ENCODE measurements around the gene DNAJC17. TPM values are rescaled to one million over a fixed set of nuclear protein-coding genes. Genes with fewer than 3 reads are reported as not detected.
A peak's percentile ranks its signal among the peaks of the same experiment; 100 is the strongest.

Gene DNAJC17
- total RNA-seq, 1 donor from 2014 or later = 16.0 TPM

DNA sequence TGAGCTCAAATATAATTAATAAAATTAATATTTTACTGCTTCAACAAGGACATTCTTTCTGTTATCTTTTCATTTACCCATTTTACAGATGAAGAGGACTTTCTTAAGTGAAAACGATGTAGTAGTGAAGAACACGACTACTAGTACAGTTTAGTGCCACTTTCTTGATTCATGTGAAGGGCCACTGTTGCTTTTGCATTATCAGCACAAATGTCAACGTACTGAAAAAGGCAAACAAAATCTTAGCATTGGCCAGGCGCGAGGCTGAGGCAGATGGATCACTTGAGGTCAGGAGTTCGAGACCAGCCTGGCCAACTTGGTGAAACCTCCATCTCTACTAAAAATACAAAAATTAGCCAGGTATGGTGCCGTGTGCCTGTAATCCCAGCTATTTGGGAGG is 11.8 kb upstream of the DNAJC17 start:
- peaks cover 10% of the 10 kb centered on the region for H3K4me1 ChIP-seq
- no peaks in the 10 kb centered on the region for H3K27me3 ChIP-seq (ENCODE audit: low read depth)
- intact Hi-C loops (cut with micrococcal nuclease) = no loop called here
- no peaks in the 10 kb centered on the region for H3K9me3 ChIP-seq (replicated peaks)
- no peak for DNase-seq
- TF ChIP-seq CTCF (IDR thresholded peaks at IDR 0.05; ENCODE audit: borderline replicate concordance) = no peak
- H3K27ac ChIP-seq (replicated peaks) = no peak overlapping the region
- no peak overlapping the region for H3K4me3 ChIP-seq
- peaks cover 5% of the 10 kb centered on the region for H3K36me3 ChIP-seq

DNA sequence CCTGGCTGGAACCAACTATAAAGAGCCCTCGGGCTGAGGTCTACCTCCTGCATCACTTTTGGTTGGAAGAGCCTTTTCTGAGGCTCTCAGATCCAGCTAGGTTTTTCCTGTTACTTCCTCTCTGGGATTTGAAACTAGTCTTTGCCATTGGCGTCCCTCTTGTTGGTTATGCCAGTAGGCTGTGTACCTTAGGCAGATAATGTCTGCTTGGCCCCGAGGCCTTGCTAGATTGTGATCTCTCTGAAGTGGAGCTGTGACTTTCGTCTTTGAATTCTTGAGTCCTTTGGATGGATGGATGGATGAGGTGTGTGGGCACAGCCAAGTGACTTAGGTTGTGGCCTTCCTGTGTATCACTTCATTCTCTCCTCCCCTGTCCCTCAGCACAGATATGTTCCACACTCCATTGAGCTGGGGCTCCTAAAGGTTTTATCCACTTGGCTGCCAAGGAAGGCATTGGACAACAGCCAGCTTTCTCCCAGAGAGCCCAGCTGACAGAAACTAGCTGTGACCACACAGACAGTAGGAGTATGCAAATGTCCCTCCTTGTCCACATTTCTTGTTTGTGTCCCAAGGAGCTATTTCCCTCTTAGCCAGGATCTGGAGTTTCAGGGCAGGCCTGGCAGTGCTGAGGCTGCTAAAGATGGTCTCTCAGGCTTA is 7.9 kb upstream of the DNAJC17 start:
- peaks cover 40% of the 10 kb centered on the region for H3K36me3 ChIP-seq
- TF ChIP-seq CTCF (IDR thresholded peaks at IDR 0.05; ENCODE audit: borderline replicate concordance) = no peak
- H3K27ac ChIP-seq (replicated peaks) = no peak overlapping the region
- no peak for DNase-seq
- peaks cover 10% of the 10 kb centered on the region for H3K4me1 ChIP-seq
- no peaks in the 10 kb centered on the region for H3K9me3 ChIP-seq (replicated peaks)
- H3K4me3 ChIP-seq = no peak overlapping the region
- intact Hi-C loops (cut with micrococcal nuclease) = no loop called here
- H3K27me3 ChIP-seq (ENCODE audit: low read depth) = no peaks in the 10 kb centered on the region

GRCh38 chr15:40812721-40813425 is 5.6 kb upstream of the DNAJC17 start:
- H3K4me3 ChIP-seq = no peak overlapping the region
- no peak overlapping the region for H3K27ac ChIP-seq (replicated peaks)
- peaks cover 22% of the 10 kb centered on the region for H3K4me1 ChIP-seq
- TF ChIP-seq CTCF (IDR thresholded peaks at IDR 0.05; ENCODE audit: borderline replicate concordance) = no peak
- peaks cover 44% of the 10 kb centered on the region for H3K36me3 ChIP-seq
- intact Hi-C loops (cut with micrococcal nuclease) = no loop called here
- no peak for DNase-seq
- no peaks in the 10 kb centered on the region for H3K9me3 ChIP-seq (replicated peaks)
- H3K27me3 ChIP-seq (ENCODE audit: low read depth) = no peaks in the 10 kb centered on the region

GRCh38 chr15:40808861-40809450 is 1.7 kb upstream of the DNAJC17 start:
- no peak for TF ChIP-seq CTCF (IDR thresholded peaks at IDR 0.05; ENCODE audit: borderline replicate concordance)
- DNase-seq = no peak
- intact Hi-C loops (cut with micrococcal nuclease) = no loop called here

GRCh38 chr15:40807888-40808461 is 702 bp upstream of the DNAJC17 start:
- Histone ChIP-seq H3K27ac (replicated peaks) (peak overlapping the region; percentile 99), H3K36me3 (peaks cover 28% of the 10 kb centered on the region), H3K27me3 (ENCODE audit: low read depth) (no peaks in the 10 kb centered on the region), H3K4me1 (peaks cover 49% of the 10 kb centered on the region), H3K9me3 (replicated peaks) (no peaks in the 10 kb centered on the region), H3K4me3 (peak overlapping the region; percentile 99)
- no peak for TF ChIP-seq CTCF (IDR thresholded peaks at IDR 0.05; ENCODE audit: borderline replicate concordance)
- DNase-seq = no peak
- intact Hi-C loops (cut with micrococcal nuclease) = no loop called here

More at GRCh38 chr15:40808861-40809450, 1.7 kb upstream of the DNAJC17 start:
- peaks cover 37% of the 10 kb centered on the region for H3K36me3 ChIP-seq
- no peaks in the 10 kb centered on the region for H3K9me3 ChIP-seq (replicated peaks)
- H3K4me3 ChIP-seq = peak overlapping the region; percentile 99
- no peaks in the 10 kb centered on the region for H3K27me3 ChIP-seq (ENCODE audit: low read depth)
- H3K4me1 ChIP-seq = peaks cover 42% of the 10 kb centered on the region
- no peak overlapping the region for H3K27ac ChIP-seq (replicated peaks)

All from left ventricle myocardium inferior (tissue), 1 donor.